Kidney (tissue), 14 donors: ENCODE data around the gene GNAS. TPM values are rescaled to one million over a fixed set of nuclear protein-coding genes. Genes with fewer than 3 reads are reported as not detected.

Experiments used
- DNase-seq, 5 donors: peaks; one replicate each; pipeline ENCODE4 v3.0.0-alpha.2; 2013 to 2020
- FAIRE-seq: peaks from 2 replicates; lab custom pipeline; 2012; peaks lifted over from hg19 to GRCh38; lab: Jason Lieb, UNC
- H3K27ac ChIP-seq, 2 donors: one replicate each; pipeline ENCODE4 v1.7.0; 2013; ENCODE audit warnings: low read depth in 2 of 2, low read length in 2 of 2, inconsistent platforms in 1 of 2
- H3K27me3 ChIP-seq: one replicate; pipeline ENCODE4 v1.7.1; 2013; ENCODE audit warnings: low read length, inconsistent platforms; ENCODE audit not compliant: control insufficient read depth, insufficient read depth
- H3K36me3 ChIP-seq, 3 donors: one replicate each; pipeline versions ENCODE4 v1.7.0 to v1.7.1; 2013; ENCODE audit warnings: low read length in 3 of 3, control low read depth in 1 of 3, inconsistent platforms in 1 of 3; ENCODE audit not compliant: insufficient read depth in 3 of 3, control insufficient read depth in 2 of 3
- H3K4me1 ChIP-seq, 3 donors: one replicate each; pipeline versions ENCODE4 v1.7.0 to v1.7.1; 2013; ENCODE audit warnings: low read length in 3 of 3, inconsistent platforms in 1 of 3, low read depth in 1 of 3; ENCODE audit not compliant: control insufficient read depth in 2 of 3, insufficient read depth in 2 of 3
- H3K4me3 ChIP-seq, 3 donors: one replicate each; pipeline versions ENCODE4 v1.7.0 to v1.8.1; 2013; ENCODE audit warnings: low read length in 3 of 3, control low read depth in 1 of 3, inconsistent platforms in 1 of 3
- H3K9ac ChIP-seq, 3 donors: one replicate each; pipeline versions ENCODE4 v1.7.0 to v1.7.1; 2013; ENCODE audit warnings: low read length in 3 of 3, control low read depth in 1 of 3, inconsistent platforms in 1 of 3
- H3K9me3 ChIP-seq, 3 donors: one replicate each; pipeline versions ENCODE4 v1.7.0 to v1.7.1; 2013; ENCODE audit warnings: low read length in 3 of 3, control low read depth in 1 of 3, inconsistent platforms in 1 of 3; ENCODE audit not compliant: control insufficient read depth in 2 of 3, insufficient read depth in 1 of 3
- CTCF ChIP-seq: IDR thresholded peaks from 3 replicates; pipeline ENCODE4 v1.5.1; 2012; ENCODE audit warnings: mild to moderate bottlenecking, moderate library complexity, borderline replicate concordance; ENCODE audit not compliant: insufficient read depth; ENCODE audit errors: extremely low read depth
- intact Hi-C: fragments of 100-400 bp; cut with DNase I; formaldehyde crosslinking; loops from one replicate; pipeline ENCODE4 v1.11.1; 2022
- polyA plus RNA-seq: library from polyadenylated mRNA; stranded (reverse); fragments of 350-450 nt; fragmentation: Illumina TruSeq; extraction: RNeasy Lipid Tissue Mini Kit (QIAGEN cat#74804); gene quantifications from one replicate; pipeline ENCODE4 v1.2.3, GENCODE V29; 2014; ENCODE audit warnings: low read depth, low replicate concordance; ENCODE audit not compliant: insufficient read depth
- total RNA-seq: library from RNA; stranded (reverse); fragmentation: NEBNext Ultra II Directional; extraction: Animal tissue kit (Norgen Biotek cat#: 25700); gene quantifications from one replicate; pipeline ENCODE4 v1.2.1, GENCODE V29; 2021
- donor health status: control.
- donor health status: control.
- donor health status: control.
- donor health status: control.
- donor health status: control.
- donor health status: DM: yes; HTN: yes; CAD: no.
- donor health status: Normal renal cell carcinoma (clear cell type).

GNAS gene
- total and polyA plus RNA-seq, 2 donors from 2014 or later = 792 to 867 TPM

- intact Hi-C loops = loop anchor here (10.0 kb wide), 1 partner anchor 121 kb away; no protein-coding TSS in a partner anchor
- DNase-seq (no peak), FAIRE-seq (no peak)
- H3K9me3 ChIP-seq = no peaks in the 10 kb centered on the region
- no peak overlapping the region for H3K9ac ChIP-seq
- H3K27ac ChIP-seq = no peak overlapping the region
- H3K4me1 ChIP-seq = peaks cover under 1 to 14% (median 13%) of the 10 kb centered on the region in 3 donors
- no peaks in the 10 kb centered on the region for H3K27me3 ChIP-seq
- peaks cover 15 to 29% (median 19%) of the 10 kb centered on the region in 3 donors for H3K36me3 ChIP-seq
- H3K4me3 ChIP-seq = no peak overlapping the region
- no peak for TF ChIP-seq CTCF
Measured at GRCh38 chr20:58903614-58904013, 51.1 kb downstream of the GNAS start.

- H3K4me1 ChIP-seq = peaks cover 0 to 12% (median 10%) of the 10 kb centered on the region in 3 donors
- H3K27me3 ChIP-seq = no peaks in the 10 kb centered on the region
- no peak for TF ChIP-seq CTCF
- FAIRE-seq (no peak), DNase-seq (no peak)
- H3K9me3 ChIP-seq = no peaks in the 10 kb centered on the region
- H3K9ac ChIP-seq = no peak overlapping the region
- no peak overlapping the region for H3K27ac ChIP-seq
- intact Hi-C loops = loop anchor here (10.0 kb wide), 1 partner anchor 120 kb away; no protein-coding TSS in a partner anchor
- H3K36me3 ChIP-seq = peaks cover 28 to 31% (median 28%) of the 10 kb centered on the region in 3 donors
- H3K4me3 ChIP-seq = no peak overlapping the region
Measured at GRCh38 chr20:58905236-58905635, 52.7 kb downstream of the GNAS start.

- Histone ChIP-seq H3K27me3 (no peaks in the 10 kb centered on the region), H3K4me1 (peaks cover 0 to 12% (median 8%) of the 10 kb centered on the region in 3 donors), H3K9ac (no peak overlapping the region), H3K9me3 (no peaks in the 10 kb centered on the region), H3K36me3 (peaks cover 33 to 38% (median 34%) of the 10 kb centered on the region in 3 donors), H3K27ac (no peak overlapping the region), H3K4me3 (no peak overlapping the region)
- DNase-seq = no peak
- intact Hi-C loops = loop anchor here (10.0 kb wide), 1 partner anchor 119 kb away; no protein-coding TSS in a partner anchor
- no peak for FAIRE-seq
- no peak for TF ChIP-seq CTCF
Measured at GRCh38 chr20:58906111-58906510, 53.6 kb downstream of the GNAS start.
